Neuronal stem cell (in vitro differentiated cells): Measurements from ENCODE around the gene TBC1D17.
A peak's percentile ranks its signal among the peaks of the same experiment; 100 is the strongest.

Experiments
- DNase-seq: peaks from one replicate; pipeline ENCODE4 v3.0.0-alpha.2; 2013; ENCODE audit warnings: low spot score
- H2AFZ ChIP-seq: one replicate; pipeline ENCODE4 v1.6.1; 2013; ENCODE audit warnings: mild to moderate bottlenecking, low read length, inconsistent platforms
- H2AK5ac ChIP-seq: 2 replicates; pipeline ENCODE4 v1.6.1; 2013; ENCODE audit warnings: low read depth, mild to moderate bottlenecking, inconsistent platforms, low read length, moderate library complexity, mixed read lengths
- H2BK120ac ChIP-seq: 2 replicates; pipeline ENCODE4 v1.6.1; 2013; ENCODE audit warnings: low read depth, mild to moderate bottlenecking, inconsistent platforms, low read length, moderate library complexity, mixed read lengths
- H2BK12ac ChIP-seq: one replicate; pipeline ENCODE4 v1.6.1; 2013; ENCODE audit warnings: low read length, inconsistent platforms
- H2BK15ac ChIP-seq: 2 replicates; pipeline ENCODE4 v1.6.1; 2013; ENCODE audit warnings: mild to moderate bottlenecking, low read length, inconsistent platforms, mixed read lengths
- H2BK5ac ChIP-seq: one replicate; pipeline ENCODE4 v1.6.1; 2013; ENCODE audit warnings: inconsistent platforms, mild to moderate bottlenecking, low read length, moderate library complexity
- H3K14ac ChIP-seq: one replicate; pipeline ENCODE4 v1.6.1; 2013; ENCODE audit warnings: low read length, inconsistent platforms
- H3K18ac ChIP-seq: 2 replicates; pipeline ENCODE4 v1.6.1; 2013; ENCODE audit warnings: low read length, inconsistent platforms
- H3K23ac ChIP-seq: 2 replicates; pipeline ENCODE4 v1.6.1; 2013; ENCODE audit warnings: low read depth, mild to moderate bottlenecking, mixed read lengths, low read length, inconsistent platforms; ENCODE audit not compliant: poor library complexity
- H3K27ac ChIP-seq: replicated peaks from 3 replicates; pipeline ENCODE4 v1.5.1; 2013; ENCODE audit warnings: low read length, inconsistent platforms
- H3K27me3 ChIP-seq, 3 experiments: 2 replicates each; pipeline ENCODE4 v1.6.1; 2013; ENCODE audit warnings: low read length in 3 of 3, mild to moderate bottlenecking in 2 of 3, inconsistent platforms in 1 of 3, low read depth in 1 of 3, mixed read lengths in 1 of 3, moderate library complexity in 1 of 3; ENCODE audit not compliant: control insufficient read depth in 3 of 3, insufficient read depth in 3 of 3
- H3K36me3 ChIP-seq, 2 donors: replicated peaks in 1 of 2; 2 replicates each; pipeline ENCODE4 v1.6.1; 2013; ENCODE audit warnings: low read length in 2 of 2; ENCODE audit not compliant: control insufficient read depth in 2 of 2, insufficient read depth in 2 of 2
- H3K4ac ChIP-seq: 2 replicates; pipeline ENCODE4 v1.6.1; 2013; ENCODE audit warnings: inconsistent platforms, mild to moderate bottlenecking, low read length, moderate library complexity
- H3K4me1 ChIP-seq, 2 donors: 1 replicate in 1 of 2; 2 replicates in 1 of 2; pipeline ENCODE4 v1.6.1; 2013; ENCODE audit warnings: low read length in 2 of 2, low read depth in 1 of 2; ENCODE audit not compliant: control insufficient read depth in 2 of 2, insufficient read depth in 1 of 2
- H3K4me2 ChIP-seq: one replicate; pipeline ENCODE4 v1.6.1; 2013; ENCODE audit warnings: mild to moderate bottlenecking, low read length, inconsistent platforms; ENCODE audit not compliant: insufficient read depth, poor library complexity, severe bottlenecking
- H3K4me3 ChIP-seq, 2 donors: 2 replicates each; pipeline ENCODE4 v1.5.1; 2013; ENCODE audit warnings: low read length in 2 of 2, mild to moderate bottlenecking in 2 of 2, inconsistent platforms in 1 of 2, moderate library complexity in 1 of 2
- H3K79me1 ChIP-seq: one replicate; pipeline ENCODE4 v1.6.1; 2013; ENCODE audit warnings: low read depth, mild to moderate bottlenecking, inconsistent platforms, low read length, moderate library complexity
- H3K9ac ChIP-seq: one replicate; pipeline ENCODE4 v1.6.1; 2013; ENCODE audit warnings: mild to moderate bottlenecking, low read depth, low read length, inconsistent platforms; ENCODE audit not compliant: poor library complexity
- H3K9me3 ChIP-seq, 2 donors: replicated peaks in 1 of 2; 2 replicates each; pipeline versions ENCODE3 to v1.6.1; 2013; ENCODE audit warnings: low read length in 2 of 2, mild to moderate bottlenecking in 2 of 2, inconsistent platforms in 1 of 2, low read depth in 1 of 2, mixed read lengths in 1 of 2, moderate library complexity in 1 of 2; ENCODE audit not compliant: control insufficient read depth in 2 of 2, insufficient read depth in 1 of 2
- H4K8ac ChIP-seq: one replicate; pipeline ENCODE4 v1.6.1; 2013; ENCODE audit warnings: low read depth, mild to moderate bottlenecking, inconsistent platforms, low read length, moderate library complexity
- H4K91ac ChIP-seq: one replicate; pipeline ENCODE4 v1.6.1; 2013; ENCODE audit warnings: low read length, low read depth, mild to moderate bottlenecking, inconsistent platforms; ENCODE audit not compliant: poor library complexity
- WGBS, 2 donors: extraction: QIAGEN DNeasy Blood & Tissue Kit; methylation state at CpG; one replicate each; pipeline ENCODE4 v1.1.7; 2013; ENCODE audit warnings: missing lambda C conversion rate in 2 of 2, mixed read lengths in 1 of 2; ENCODE audit not compliant: insufficient read length in 2 of 2, insufficient replicate concordance in 1 of 2; ENCODE audit errors: extremely low coverage in 2 of 2; 5-methylcytosine and 5-hydroxymethylcytosine counted together

TBC1D17 gene

GRCh38 chr19:49855676-49856573, 21.6 kb upstream of the TBC1D17 start:
- Histone ChIP-seq H3K9ac (peak overlapping the region; percentile 60), H2BK15ac (no peak overlapping the region), H2AFZ (no peak overlapping the region), H2BK5ac (peak overlapping the region; percentile 35), H3K18ac (no peak overlapping the region), H2AK5ac (no peak overlapping the region), H3K4me3 (no peak overlapping the region), H3K14ac (no peak overlapping the region), H3K4ac (no peak overlapping the region), H3K79me1 (peaks cover 26% of the 10 kb centered on the region), H3K4me2 (no peak overlapping the region), H4K91ac (no peak overlapping the region), H3K9me3 (no peaks in the 10 kb centered on the region), H3K27ac (no peak overlapping the region), H3K4me1 (peaks cover 9 to 14% of the 10 kb centered on the region in 2 donors), H3K36me3 (peaks cover 67 to 89% of the 10 kb centered on the region in 2 donors), H3K23ac (peak overlapping the region; percentile 97), H2BK120ac (no peak overlapping the region), H2BK12ac (no peak overlapping the region), H3K27me3 (no peaks in the 10 kb centered on the region), H4K8ac (peak overlapping the region; percentile 43)
- DNase-seq: no peak
- WGBS, 2 donors: no CpG with 5 or more reads among the region's 21 CpGs

- Histone ChIP-seq H4K8ac (no peak overlapping the region), H3K27ac (no peak overlapping the region), H3K14ac (no peak overlapping the region), H2BK120ac (no peak overlapping the region), H2BK5ac (peak overlapping the region; percentile 35), H3K27me3 (no peaks in the 10 kb centered on the region), H3K9me3 (no peaks in the 10 kb centered on the region), H2AK5ac (no peak overlapping the region), H2BK12ac (no peak overlapping the region), H3K23ac (peak overlapping the region; percentile 97), H2BK15ac (no peak overlapping the region), H3K18ac (no peak overlapping the region), H3K4me3 (no peak overlapping the region), H3K4me1 (peaks cover 9 to 14% of the 10 kb centered on the region in 2 donors), H3K36me3 (peaks cover 69 to 94% of the 10 kb centered on the region in 2 donors), H3K79me1 (peaks cover 24% of the 10 kb centered on the region), H3K4me2 (no peak overlapping the region), H4K91ac (no peak overlapping the region), H3K9ac (no peak overlapping the region), H2AFZ (no peak overlapping the region), H3K4ac (no peak overlapping the region)
- WGBS, 2 donors: no CpG with 5 or more reads among the region's 18 CpGs
- no peak for DNase-seq
Observed at GRCh38 chr19:49856574-49857021, 20.9 kb upstream of the TBC1D17 start.

GRCh38 chr19:49857061-49857837, 20.3 kb upstream of the TBC1D17 start:
- H2AFZ ChIP-seq: no peak overlapping the region
- no peak overlapping the region for H3K27ac ChIP-seq
- DNase-seq: no peak
- no peak overlapping the region for H3K18ac ChIP-seq
- no peak overlapping the region for H2BK15ac ChIP-seq
- no peak overlapping the region for H3K14ac ChIP-seq
- H3K36me3 ChIP-seq: peaks cover 72 to 95% of the 10 kb centered on the region in 2 donors
- peak overlapping the region; percentile 80 for H3K23ac ChIP-seq
- peaks cover 6 to 9% of the 10 kb centered on the region in 2 donors for H3K4me1 ChIP-seq
- H2BK5ac ChIP-seq: no peak overlapping the region
- no peak overlapping the region for H3K4ac ChIP-seq
- H3K9ac ChIP-seq: peak overlapping the region; percentile 70
- H2AK5ac ChIP-seq: no peak overlapping the region
- no peak overlapping the region for H4K91ac ChIP-seq
- H4K8ac ChIP-seq: no peak overlapping the region
- H2BK120ac ChIP-seq: no peak overlapping the region
- H3K4me2 ChIP-seq: no peak overlapping the region
- H3K9me3 ChIP-seq: no peaks in the 10 kb centered on the region
- H3K4me3 ChIP-seq: no peak overlapping the region
- WGBS, 2 donors: no CpG with 5 or more reads among the region's 26 CpGs
- H2BK12ac ChIP-seq: no peak overlapping the region
- H3K27me3 ChIP-seq: no peaks in the 10 kb centered on the region
- peaks cover 24% of the 10 kb centered on the region for H3K79me1 ChIP-seq

- H2AK5ac ChIP-seq: no peak overlapping the region
- no peak overlapping the region for H3K27ac ChIP-seq
- no peak overlapping the region for H3K4me3 ChIP-seq
- no peak overlapping the region for H3K4ac ChIP-seq
- peak overlapping the region; percentile 70 for H3K9ac ChIP-seq
- H3K4me1 ChIP-seq: peaks cover 1 to 4% of the 10 kb centered on the region in 2 donors
- no peaks in the 10 kb centered on the region for H3K9me3 ChIP-seq
- WGBS, 2 donors: no CpG with 5 or more reads among the region's 5 CpGs
- H3K14ac ChIP-seq: no peak overlapping the region
- H3K27me3 ChIP-seq: no peaks in the 10 kb centered on the region
- peak overlapping the region; percentile 80 for H3K23ac ChIP-seq
- H4K8ac ChIP-seq: no peak overlapping the region
- peaks cover 24% of the 10 kb centered on the region for H3K79me1 ChIP-seq
- H3K4me2 ChIP-seq: no peak overlapping the region
- H2BK15ac ChIP-seq: no peak overlapping the region
- peaks cover 69 to 95% of the 10 kb centered on the region in 2 donors for H3K36me3 ChIP-seq
- no peak overlapping the region for H2BK120ac ChIP-seq
- DNase-seq: no peak
- no peak overlapping the region for H2AFZ ChIP-seq
- H2BK5ac ChIP-seq: no peak overlapping the region
- no peak overlapping the region for H4K91ac ChIP-seq
- H3K18ac ChIP-seq: no peak overlapping the region
- no peak overlapping the region for H2BK12ac ChIP-seq
Observed at GRCh38 chr19:49857838-49858087, 19.7 kb upstream of the TBC1D17 start.
